GM18858 (cell line): ENCODE measurements around the gene ATP10A.

Experiments
- ATAC-seq: cut with Tn5 transposase; IDR thresholded peaks from one replicate; pipeline ENCODE4 v1.9.1; 2021; ENCODE audit not compliant: unreplicated experiment

ATP10A gene

GRCh38 chr15:25863111-25863967 lies at the start of gene ATP10A:
ATP10A (minus strand) TSS chr15:25863327; CDS start chr15:25863096, 231 bp downstream.
- ATAC-seq, result no peak

- ATAC-seq, result no peak
Observed at GRCh38 chr15:25912035-25912434, 48.9 kb upstream of the ATP10A start.

- no peak for ATAC-seq
Observed at GRCh38 chr15:25910832-25911231, 47.7 kb upstream of the ATP10A start.

DNA sequence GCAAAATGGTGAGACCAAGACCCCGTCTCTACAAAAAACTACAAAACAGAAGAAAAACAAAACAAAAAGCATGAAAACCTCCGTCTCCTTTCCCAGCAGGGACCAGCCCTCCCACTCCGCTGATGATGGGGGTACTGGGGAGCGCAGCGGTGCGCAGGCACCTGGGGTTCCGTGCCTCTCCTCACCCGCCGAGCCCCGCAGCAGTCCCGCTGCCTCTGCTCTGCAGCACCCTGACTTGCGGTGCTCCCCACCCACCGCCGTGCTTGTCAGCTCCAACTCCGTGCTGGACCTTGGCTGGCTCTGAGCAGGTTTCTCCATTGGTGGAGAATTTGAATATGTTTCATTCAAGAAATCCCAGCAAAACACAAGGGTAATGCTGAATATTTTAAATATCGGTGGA lies 46.7 kb upstream of the ATP10A start:
- ATAC-seq, result no peak

DNA sequence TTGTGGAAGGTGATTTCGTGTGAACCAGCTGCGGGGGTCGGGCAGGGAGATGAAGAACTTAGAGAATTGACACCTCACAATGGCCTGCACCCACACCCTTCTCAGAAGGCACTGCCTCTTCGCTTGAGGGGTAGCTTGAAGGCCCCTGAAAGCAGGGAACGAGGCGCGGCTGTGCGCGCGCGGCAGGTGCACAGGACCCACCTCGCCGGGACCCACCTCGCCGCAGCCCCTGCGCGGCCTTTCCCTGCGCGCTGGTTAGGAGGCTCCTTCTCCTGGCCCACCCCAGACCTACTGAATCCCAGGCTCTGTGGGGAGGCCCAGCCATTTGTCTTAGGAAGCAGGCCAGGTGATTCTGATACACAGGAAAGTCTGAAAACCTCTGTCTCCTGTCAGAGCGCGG lies 46.2 kb upstream of the ATP10A start:
- ATAC-seq, result no peak

DNA sequence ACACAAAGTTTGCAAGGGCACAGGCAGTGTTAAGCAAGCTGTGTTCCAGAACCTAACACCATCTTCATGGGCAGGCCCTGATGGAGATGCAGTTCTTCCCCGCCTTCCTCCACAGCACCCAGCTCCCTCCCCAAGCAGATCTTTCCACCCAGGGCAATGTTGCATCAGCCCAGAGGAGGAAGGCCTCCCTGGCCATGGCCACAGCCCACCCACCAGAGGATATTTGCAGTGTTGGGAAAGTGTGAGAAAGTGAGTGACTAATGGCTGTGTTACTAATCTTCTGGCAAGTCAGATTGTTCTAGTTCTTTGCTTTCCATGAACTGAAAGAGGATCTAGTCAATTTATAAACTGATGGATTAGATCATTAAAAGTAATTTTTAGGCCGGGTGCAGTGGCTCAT lies 42.0 kb upstream of the ATP10A start:
- no peak for ATAC-seq

DNA sequence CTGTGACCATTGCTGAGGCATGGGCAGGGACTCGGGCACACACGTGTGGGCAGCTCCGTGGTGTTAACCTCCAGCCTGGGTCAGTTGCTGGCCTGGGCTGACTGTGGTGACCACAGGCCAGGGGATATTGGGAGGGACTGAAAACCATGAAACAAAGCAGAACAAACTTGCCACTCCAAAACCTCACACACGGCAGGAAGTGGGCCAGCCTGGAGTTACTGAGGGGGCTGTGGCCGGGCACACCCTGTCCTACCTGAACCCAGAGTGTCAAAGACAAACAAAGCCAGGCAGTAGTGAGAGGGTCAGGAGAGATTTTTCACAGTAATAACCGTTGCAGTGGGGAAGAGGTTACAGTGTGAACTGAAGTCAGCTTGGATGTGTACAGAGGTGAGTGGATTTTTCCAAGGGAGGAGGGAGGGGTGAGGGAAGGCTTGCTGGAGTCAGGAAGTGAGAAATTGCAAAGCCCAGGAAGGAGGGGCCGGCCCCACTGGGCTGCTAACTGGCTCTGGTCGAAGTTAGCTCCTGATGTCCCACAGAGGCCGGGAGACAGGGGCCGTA lies 40.0 kb upstream of the ATP10A start:
- ATAC-seq, result no peak

GRCh38 chr15:25901811-25902605 lies 38.9 kb upstream of the ATP10A start:
- no peak for ATAC-seq

- ATAC-seq, result no peak
Observed at GRCh38 chr15:25900901-25901300, 37.8 kb upstream of the ATP10A start.

- ATAC-seq, result no peak
Observed at GRCh38 chr15:25900431-25900830, 37.3 kb upstream of the ATP10A start.

DNA sequence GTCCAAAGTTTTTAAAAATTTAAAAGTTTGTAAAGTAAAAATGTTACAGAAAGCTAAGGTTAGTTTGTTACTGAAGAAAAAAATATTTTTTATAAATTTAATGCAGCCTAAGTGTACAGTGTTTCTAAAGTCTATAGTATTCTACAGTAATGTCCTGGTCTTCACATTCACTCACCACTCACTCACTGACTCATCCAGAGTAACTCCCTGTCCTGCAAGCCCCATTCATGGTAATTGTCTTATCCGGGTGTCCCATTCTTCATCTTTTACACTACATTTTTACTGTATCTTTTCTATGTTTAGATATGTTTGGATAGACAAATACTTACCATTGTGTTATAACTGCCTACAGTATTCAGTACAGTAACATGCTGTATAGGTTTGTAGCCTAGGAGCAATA lies 36.7 kb upstream of the ATP10A start:
- ATAC-seq, result no peak

- no peak for ATAC-seq
Observed at GRCh38 chr15:25897658-25898057, 34.5 kb upstream of the ATP10A start.

DNA sequence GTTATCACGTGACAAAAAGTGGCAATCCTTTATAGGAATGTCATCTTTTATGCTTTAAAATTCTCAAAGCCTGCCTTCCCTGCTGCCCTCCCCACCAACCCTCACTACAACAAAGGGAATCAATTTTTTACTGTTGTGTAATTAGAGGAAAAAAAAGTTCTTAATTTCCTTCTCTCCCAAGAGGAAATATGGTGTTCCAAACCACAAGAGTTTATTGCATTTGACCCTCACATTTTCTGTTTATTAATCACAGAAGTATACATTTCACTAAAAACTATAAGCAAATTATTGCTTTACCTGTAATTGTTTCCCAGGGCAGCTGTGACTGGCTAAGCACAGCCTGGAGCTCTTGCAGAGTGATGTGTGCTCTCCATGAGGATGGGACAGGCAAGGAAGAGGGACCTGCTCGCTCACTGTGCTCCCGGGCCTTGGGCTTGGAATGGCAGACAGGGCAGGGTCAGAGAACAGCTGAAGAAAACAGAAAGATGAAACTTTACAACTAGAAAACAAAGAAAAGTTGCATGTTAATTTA lies 31.3 kb upstream of the ATP10A start:
- no peak for ATAC-seq

GRCh38 chr15:25893596-25893995 lies 30.5 kb upstream of the ATP10A start:
- no peak for ATAC-seq

DNA sequence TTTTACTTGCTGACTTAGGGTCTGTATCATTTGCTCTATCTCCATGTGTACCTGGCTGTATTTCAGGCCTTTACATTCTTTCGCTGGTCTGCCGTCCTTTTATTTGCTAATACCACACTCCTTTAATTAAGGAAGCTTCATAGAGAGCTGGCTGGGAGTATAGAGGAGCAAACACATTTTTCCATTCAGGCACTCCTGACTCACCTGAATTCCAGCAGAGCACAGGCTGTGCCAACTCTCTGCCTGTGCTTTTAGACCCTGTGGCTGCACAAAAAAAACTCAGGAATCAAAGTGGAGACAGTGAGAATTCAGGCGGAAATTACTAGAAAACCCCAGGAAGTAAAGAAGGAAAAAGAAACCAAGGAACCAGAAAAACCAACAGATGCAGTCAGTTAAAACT lies 29.0 kb upstream of the ATP10A start:
- ATAC-seq, result no peak

DNA sequence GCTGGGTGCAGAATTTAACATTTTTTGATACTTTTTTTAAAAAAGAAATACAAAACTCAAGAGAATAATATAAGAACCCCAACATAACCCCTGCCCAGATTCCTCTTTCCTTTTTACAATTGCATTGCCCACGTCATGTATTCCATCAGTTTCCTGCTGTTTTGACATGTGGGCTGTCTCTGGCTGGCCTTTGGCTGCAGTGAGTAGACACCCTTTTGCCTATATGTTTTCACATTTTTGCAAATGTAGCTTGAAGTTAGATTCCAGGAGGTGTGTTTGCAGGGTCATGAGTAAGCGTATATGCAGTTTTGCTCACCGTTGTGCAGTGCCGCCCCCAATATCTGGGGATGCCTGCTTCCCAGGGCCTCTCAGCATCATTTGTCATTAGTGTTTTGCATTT lies 28.0 kb upstream of the ATP10A start:
- no peak for ATAC-seq

DNA sequence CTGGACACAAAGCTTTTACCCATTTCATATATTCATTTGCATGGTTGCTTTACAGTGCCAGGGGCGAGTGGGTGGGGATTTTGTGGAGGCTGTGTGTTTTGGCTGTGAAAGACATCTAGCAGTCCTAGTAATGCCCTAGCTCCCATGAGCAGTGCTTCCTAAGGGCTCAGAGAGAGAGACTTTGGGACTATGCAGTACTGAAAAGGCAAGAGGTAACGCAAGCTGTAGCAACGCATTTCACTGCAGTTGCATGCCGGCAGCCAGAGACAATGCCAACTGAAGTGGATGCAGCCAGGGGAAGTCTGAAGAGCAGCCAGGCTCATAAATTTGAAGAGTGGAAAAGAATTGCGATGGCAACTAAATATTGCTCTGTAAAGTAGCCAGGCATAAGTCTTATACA lies 27.4 kb upstream of the ATP10A start:
- no peak for ATAC-seq

DNA sequence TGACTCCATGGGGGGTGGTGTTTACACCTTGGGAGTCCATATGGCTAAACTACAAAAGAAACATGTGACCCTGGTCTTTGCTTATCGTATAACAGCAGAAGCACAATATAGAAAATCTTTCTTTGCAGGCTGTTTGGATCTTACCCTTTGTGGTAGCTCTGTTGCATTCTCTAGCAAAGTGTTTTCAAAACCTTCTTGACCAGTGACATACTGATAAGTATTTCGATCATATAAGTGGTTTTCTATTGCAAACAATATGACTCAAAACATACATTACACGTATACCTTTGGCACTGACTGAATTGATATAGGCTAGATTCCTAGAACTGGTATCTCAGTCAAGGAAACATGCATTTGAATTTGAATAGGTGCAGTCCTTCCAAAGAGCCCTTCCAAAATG lies 24.7 kb upstream of the ATP10A start:
- ATAC-seq, result no peak

GRCh38 chr15:25886498-25887140 lies 23.5 kb upstream of the ATP10A start:
- no peak for ATAC-seq

- ATAC-seq, result no peak
Observed at GRCh38 chr15:25884370-25884769, 21.2 kb upstream of the ATP10A start.
